ENCODE data around the gene BCDIN3D. TPM values are rescaled to one million over a fixed set of nuclear protein-coding genes. Genes with fewer than 3 reads are reported as not detected.

BCDIN3D gene
- total RNA-seq: 3.1 to 3.3 TPM (median 3.3 TPM) in 3 replicates
- long read RNA-seq, transcript BCDIN3D-201 (2 exons, 3,253 nt): major isoform, 9 of 10 reads
- long read RNA-seq, partial matches to known transcripts: 0 of 10 reads
- long read RNA-seq, other reads (novel, unspliced or antisense): 1 of 10 reads

GRCh38 chr12:49842519-49843352, at the start of gene BCDIN3D:
Gene BCDIN3D, minus strand, starts transcription at chr12:49843106. Its CDS starts 19 bp downstream, at chr12:49843087.
- H3K9me3 Mint-ChIP-seq (ENCODE audit: low read depth): no peaks in the 10 kb centered on the region
- H3K4me1 Mint-ChIP-seq (ENCODE audit: low read depth): peaks cover 19% of the 10 kb centered on the region
- DNase-seq (ENCODE audit: low spot score): peak; percentile 97
- H3K36me3 Mint-ChIP-seq (ENCODE audit: low read depth): no peaks in the 10 kb centered on the region
- peak; percentile 6 for TF ChIP-seq CTCF (IDR thresholded peaks at IDR 0.05)
- peak within 1 kb of the TSS; percentile 94 for H3K4me3 Mint-ChIP-seq (ENCODE audit: unreplicated experiment)
- no peaks in the 10 kb centered on the region for H3K27me3 Mint-ChIP-seq (ENCODE audit: low read depth)
- H3K27ac Mint-ChIP-seq (ENCODE audit: unreplicated experiment): peak within 1 kb of the TSS; percentile 97

- peak; percentile 49 for DNase-seq (ENCODE audit: low spot score)
- Mint-ChIP-seq H3K36me3 (ENCODE audit: low read depth) (peaks cover 2% of the 10 kb centered on the region), H3K9me3 (ENCODE audit: low read depth) (no peaks in the 10 kb centered on the region), H3K4me3 (ENCODE audit: unreplicated experiment) (no peak overlapping the region), H3K27ac (ENCODE audit: unreplicated experiment) (no peak overlapping the region), H3K27me3 (ENCODE audit: low read depth) (peaks cover 19% of the 10 kb centered on the region), H3K4me1 (ENCODE audit: low read depth) (peaks cover 7% of the 10 kb centered on the region)
- no peak for TF ChIP-seq CTCF (IDR thresholded peaks at IDR 0.05)
Measured at GRCh38 chr12:49892084-49892731, 49.3 kb upstream of the BCDIN3D start.

DNA sequence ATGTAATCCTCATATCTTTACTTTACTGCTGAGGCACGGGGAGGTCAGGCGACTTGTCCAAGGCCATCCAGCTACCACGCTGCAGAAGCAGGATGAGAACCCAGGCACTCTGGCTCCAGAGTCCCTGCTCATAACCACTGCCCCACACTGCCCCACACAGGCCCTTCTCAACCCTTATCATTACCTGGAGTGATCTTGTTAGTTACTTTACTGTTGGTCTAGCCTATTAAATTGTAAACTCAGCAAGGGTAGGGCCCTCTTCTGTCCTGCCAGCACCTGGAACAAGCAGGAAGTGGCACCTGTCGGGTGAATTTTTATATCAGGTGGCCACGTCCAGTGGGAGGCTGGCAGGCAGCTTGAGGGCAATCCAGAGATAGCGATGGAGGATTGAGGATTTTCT, 48.6 kb upstream of the BCDIN3D start:
- DNase-seq (ENCODE audit: low spot score): peak; percentile 44
- Mint-ChIP-seq H3K9me3 (ENCODE audit: low read depth) (no peaks in the 10 kb centered on the region), H3K36me3 (ENCODE audit: low read depth) (peaks cover 2% of the 10 kb centered on the region), H3K4me3 (ENCODE audit: unreplicated experiment) (no peak overlapping the region), H3K27me3 (ENCODE audit: low read depth) (peaks cover 24% of the 10 kb centered on the region), H3K4me1 (ENCODE audit: low read depth) (peaks cover 7% of the 10 kb centered on the region), H3K27ac (ENCODE audit: unreplicated experiment) (no peak overlapping the region)
- TF ChIP-seq CTCF (IDR thresholded peaks at IDR 0.05): no peak

- Mint-ChIP-seq H3K4me3 (ENCODE audit: unreplicated experiment) (no peak overlapping the region), H3K27me3 (ENCODE audit: low read depth) (peaks cover 25% of the 10 kb centered on the region), H3K27ac (ENCODE audit: unreplicated experiment) (no peak overlapping the region), H3K36me3 (ENCODE audit: low read depth) (peaks cover 2% of the 10 kb centered on the region), H3K9me3 (ENCODE audit: low read depth) (no peaks in the 10 kb centered on the region), H3K4me1 (ENCODE audit: low read depth) (peaks cover 7% of the 10 kb centered on the region)
- peak; percentile 43 for DNase-seq (ENCODE audit: low spot score)
- TF ChIP-seq CTCF (IDR thresholded peaks at IDR 0.05): no peak
Measured at GRCh38 chr12:49891012-49891411, 48.1 kb upstream of the BCDIN3D start.

DNA sequence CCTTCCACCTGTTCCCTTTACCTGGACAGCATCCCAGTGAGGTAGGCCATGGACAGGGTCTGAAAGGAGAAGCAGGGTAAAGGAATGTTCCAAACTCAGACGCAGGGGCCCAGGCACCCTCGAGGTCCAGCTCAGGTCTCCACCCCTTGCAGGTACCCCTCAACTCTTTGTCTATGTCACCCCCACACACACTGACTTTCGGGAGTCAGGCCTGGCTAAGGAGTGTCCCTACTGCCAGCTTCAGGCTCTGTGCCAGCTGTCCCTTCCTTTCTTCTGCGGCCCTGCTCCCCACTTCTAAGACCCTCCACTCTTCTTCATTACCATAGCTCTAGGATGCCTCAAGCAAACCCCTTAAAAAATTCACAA, 47.2 kb upstream of the BCDIN3D start:
- no peak for TF ChIP-seq CTCF (IDR thresholded peaks at IDR 0.05)
- no peaks in the 10 kb centered on the region for H3K9me3 Mint-ChIP-seq (ENCODE audit: low read depth)
- no peak overlapping the region for H3K4me3 Mint-ChIP-seq (ENCODE audit: unreplicated experiment)
- H3K27me3 Mint-ChIP-seq (ENCODE audit: low read depth): peaks cover 33% of the 10 kb centered on the region
- H3K36me3 Mint-ChIP-seq (ENCODE audit: low read depth): peaks cover 2% of the 10 kb centered on the region
- no peak overlapping the region for H3K27ac Mint-ChIP-seq (ENCODE audit: unreplicated experiment)
- no peak for DNase-seq (ENCODE audit: low spot score)
- peaks cover 7% of the 10 kb centered on the region for H3K4me1 Mint-ChIP-seq (ENCODE audit: low read depth)

Measured in chondrocyte (in vitro differentiated cells).